Measurements from ENCODE around the gene LPAR3.

Gene LPAR3

GRCh38 chr1:84896279-84896678, 3.3 kb upstream of the LPAR3 start:
- no peak overlapping the region for H2BK5ac ChIP-seq (ENCODE audit: low read length)
- H3K56ac ChIP-seq (ENCODE audit: low read length), result no peak overlapping the region
- no peak overlapping the region for H3K23ac ChIP-seq (ENCODE audit: low read length)
- H3K9ac ChIP-seq (ENCODE audit: low read length), result no peak overlapping the region
- no peak overlapping the region for H2AK5ac ChIP-seq (ENCODE audit: low read length)
- no peaks in the 10 kb centered on the region for H3K36me3 ChIP-seq (ENCODE audit: control insufficient read depth, insufficient read depth, low read length)
- no peak for DNase-seq
- no peak overlapping the region for H2BK15ac ChIP-seq (replicated peaks; ENCODE audit: low read depth)
- WGBS (ENCODE audit: extremely low coverage, insufficient coverage, low lambda C conversion rate), result no CpG with 5 or more reads among the region's 2 CpGs
- H3K18ac ChIP-seq (ENCODE audit: low read length), result no peak overlapping the region
- H3K79me2 ChIP-seq (ENCODE audit: control insufficient read depth, insufficient read depth, low read length), result no peaks in the 10 kb centered on the region
- no peak overlapping the region for H2BK120ac ChIP-seq (ENCODE audit: low read depth, low read length)
- no peak overlapping the region for H3K4me2 ChIP-seq (ENCODE audit: low read length)
- no peak overlapping the region for H3K27ac ChIP-seq (ENCODE audit: low read depth, low read length)
- no peak overlapping the region for H4K5ac ChIP-seq (ENCODE audit: low read length)
- no peaks in the 10 kb centered on the region for H3K79me1 ChIP-seq (ENCODE audit: low read length)
- no peaks in the 10 kb centered on the region for H3K4me1 ChIP-seq (ENCODE audit: control insufficient read depth, low read depth, low read length)
- no peak overlapping the region for H4K8ac ChIP-seq (ENCODE audit: low read depth, low read length)
- peaks cover 12% of the 10 kb centered on the region for H3K27me3 ChIP-seq (ENCODE audit: insufficient read depth, low read length, poor library complexity)
- no peak overlapping the region for H3K4ac ChIP-seq (ENCODE audit: low read depth, low read length)
- no peak overlapping the region for H3K4me3 ChIP-seq (ENCODE audit: low read length)

GRCh38 chr1:84890566-84890965, 2.4 kb downstream of the LPAR3 start:
- no CpG with 5 or more reads among the region's 2 CpGs for WGBS (ENCODE audit: extremely low coverage, insufficient coverage, low lambda C conversion rate)
- no peaks in the 10 kb centered on the region for H3K36me3 ChIP-seq (ENCODE audit: control insufficient read depth, insufficient read depth, low read length)

DNA sequence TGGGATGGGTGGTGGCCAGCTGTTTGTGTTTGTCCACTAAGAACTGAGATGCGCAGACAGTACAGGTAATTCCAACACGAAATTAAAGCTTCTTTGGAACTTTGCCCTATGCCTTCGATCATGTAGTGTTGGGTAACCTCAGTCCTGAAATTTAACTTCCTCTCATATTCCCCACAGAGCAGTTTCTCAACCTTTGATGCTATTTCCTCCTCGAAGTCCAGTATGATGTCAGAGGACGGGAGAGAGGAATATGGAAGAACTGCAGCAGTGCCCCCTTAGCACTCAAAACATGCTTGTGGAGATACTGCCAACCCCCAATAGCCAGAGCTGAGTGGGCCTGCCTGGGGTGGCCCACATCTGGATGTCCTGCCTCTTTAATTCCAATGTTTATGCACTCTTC, 3.6 kb downstream of the LPAR3 start:
- H2BK120ac ChIP-seq (ENCODE audit: low read depth, low read length), result no peak overlapping the region
- H3K4me2 ChIP-seq (ENCODE audit: low read length), result no peak overlapping the region
- H3K4me1 ChIP-seq (ENCODE audit: control insufficient read depth, low read depth, low read length), result no peaks in the 10 kb centered on the region
- H3K4ac ChIP-seq (ENCODE audit: low read depth, low read length), result no peak overlapping the region
- no peak overlapping the region for H3K56ac ChIP-seq (ENCODE audit: low read length)
- no peak overlapping the region for H3K4me3 ChIP-seq (ENCODE audit: low read length)
- DNase-seq, result no peak
- no peak overlapping the region for H3K9ac ChIP-seq (ENCODE audit: low read length)
- H3K23ac ChIP-seq (ENCODE audit: low read length), result no peak overlapping the region
- no peak overlapping the region for H2BK5ac ChIP-seq (ENCODE audit: low read length)
- H3K18ac ChIP-seq (ENCODE audit: low read length), result no peak overlapping the region
- WGBS (ENCODE audit: extremely low coverage, insufficient coverage, low lambda C conversion rate), result no CpG with 5 or more reads among the region's 5 CpGs
- no peaks in the 10 kb centered on the region for H3K79me1 ChIP-seq (ENCODE audit: low read length)
- no peak overlapping the region for H2AK5ac ChIP-seq (ENCODE audit: low read length)
- H2BK15ac ChIP-seq (replicated peaks; ENCODE audit: low read depth), result no peak overlapping the region
- no peak overlapping the region for H4K5ac ChIP-seq (ENCODE audit: low read length)
- no peaks in the 10 kb centered on the region for H3K36me3 ChIP-seq (ENCODE audit: control insufficient read depth, insufficient read depth, low read length)
- H3K79me2 ChIP-seq (ENCODE audit: control insufficient read depth, insufficient read depth, low read length), result no peaks in the 10 kb centered on the region
- H3K27ac ChIP-seq (ENCODE audit: low read depth, low read length), result no peak overlapping the region
- H4K8ac ChIP-seq (ENCODE audit: low read depth, low read length), result no peak overlapping the region
- peaks cover 12% of the 10 kb centered on the region for H3K27me3 ChIP-seq (ENCODE audit: insufficient read depth, low read length, poor library complexity)

More at GRCh38 chr1:84890566-84890965, 2.4 kb downstream of the LPAR3 start:
- Histone ChIP-seq H3K79me2 (ENCODE audit: control insufficient read depth, insufficient read depth, low read length) (no peaks in the 10 kb centered on the region), H3K4me1 (ENCODE audit: control insufficient read depth, low read depth, low read length) (no peaks in the 10 kb centered on the region), H3K27ac (ENCODE audit: low read depth, low read length) (no peak overlapping the region), H2AK5ac (ENCODE audit: low read length) (no peak overlapping the region), H2BK120ac (ENCODE audit: low read depth, low read length) (no peak overlapping the region), H4K8ac (ENCODE audit: low read depth, low read length) (no peak overlapping the region), H3K23ac (ENCODE audit: low read length) (no peak overlapping the region), H3K79me1 (ENCODE audit: low read length) (no peaks in the 10 kb centered on the region), H3K9ac (ENCODE audit: low read length) (no peak overlapping the region), H3K18ac (ENCODE audit: low read length) (no peak overlapping the region), H3K27me3 (ENCODE audit: insufficient read depth, low read length, poor library complexity) (peaks cover 12% of the 10 kb centered on the region), H4K5ac (ENCODE audit: low read length) (no peak overlapping the region), H3K56ac (ENCODE audit: low read length) (no peak overlapping the region), H2BK15ac (replicated peaks; ENCODE audit: low read depth) (no peak overlapping the region), H3K4me3 (ENCODE audit: low read length) (no peak overlapping the region), H3K4me2 (ENCODE audit: low read length) (no peak overlapping the region), H3K4ac (ENCODE audit: low read depth, low read length) (no peak overlapping the region), H2BK5ac (ENCODE audit: low read length) (no peak overlapping the region)
- no peak for DNase-seq

GRCh38 chr1:84888753-84889152, 4.3 kb downstream of the LPAR3 start:
- H3K56ac ChIP-seq (ENCODE audit: low read length), result no peak overlapping the region
- H4K8ac ChIP-seq (ENCODE audit: low read depth, low read length), result no peak overlapping the region
- no peak overlapping the region for H3K18ac ChIP-seq (ENCODE audit: low read length)
- H3K27me3 ChIP-seq (ENCODE audit: insufficient read depth, low read length, poor library complexity), result peaks cover 10% of the 10 kb centered on the region
- no peaks in the 10 kb centered on the region for H3K36me3 ChIP-seq (ENCODE audit: control insufficient read depth, insufficient read depth, low read length)
- H3K4me3 ChIP-seq (ENCODE audit: low read length), result no peak overlapping the region
- H2AK5ac ChIP-seq (ENCODE audit: low read length), result no peak overlapping the region
- H3K23ac ChIP-seq (ENCODE audit: low read length), result no peak overlapping the region
- no peaks in the 10 kb centered on the region for H3K4me1 ChIP-seq (ENCODE audit: control insufficient read depth, low read depth, low read length)
- no peak overlapping the region for H2BK15ac ChIP-seq (replicated peaks; ENCODE audit: low read depth)
- H3K27ac ChIP-seq (ENCODE audit: low read depth, low read length), result no peak overlapping the region
- no peak overlapping the region for H3K4me2 ChIP-seq (ENCODE audit: low read length)
- H3K79me1 ChIP-seq (ENCODE audit: low read length), result no peaks in the 10 kb centered on the region
- DNase-seq, result no peak
- no peak overlapping the region for H2BK120ac ChIP-seq (ENCODE audit: low read depth, low read length)
- H4K5ac ChIP-seq (ENCODE audit: low read length), result no peak overlapping the region
- H2BK5ac ChIP-seq (ENCODE audit: low read length), result no peak overlapping the region
- no peaks in the 10 kb centered on the region for H3K79me2 ChIP-seq (ENCODE audit: control insufficient read depth, insufficient read depth, low read length)
- H3K9ac ChIP-seq (ENCODE audit: low read length), result no peak overlapping the region
- no peak overlapping the region for H3K4ac ChIP-seq (ENCODE audit: low read depth, low read length)

- Histone ChIP-seq H3K27me3 (ENCODE audit: insufficient read depth, low read length, poor library complexity) (peaks cover 5% of the 10 kb centered on the region), H3K27ac (ENCODE audit: low read depth, low read length) (no peak overlapping the region), H2BK15ac (replicated peaks; ENCODE audit: low read depth) (no peak overlapping the region), H3K36me3 (ENCODE audit: control insufficient read depth, insufficient read depth, low read length) (no peaks in the 10 kb centered on the region), H3K79me2 (ENCODE audit: control insufficient read depth, insufficient read depth, low read length) (no peaks in the 10 kb centered on the region), H3K4ac (ENCODE audit: low read depth, low read length) (no peak overlapping the region), H2BK5ac (ENCODE audit: low read length) (no peak overlapping the region), H2BK120ac (ENCODE audit: low read depth, low read length) (no peak overlapping the region), H3K4me1 (ENCODE audit: control insufficient read depth, low read depth, low read length) (no peaks in the 10 kb centered on the region), H2AK5ac (ENCODE audit: low read length) (no peak overlapping the region), H3K9ac (ENCODE audit: low read length) (no peak overlapping the region), H3K23ac (ENCODE audit: low read length) (no peak overlapping the region), H3K4me2 (ENCODE audit: low read length) (no peak overlapping the region), H3K56ac (ENCODE audit: low read length) (no peak overlapping the region), H3K79me1 (ENCODE audit: low read length) (no peaks in the 10 kb centered on the region), H3K4me3 (ENCODE audit: low read length) (no peak overlapping the region), H3K18ac (ENCODE audit: low read length) (no peak overlapping the region), H4K5ac (ENCODE audit: low read length) (no peak overlapping the region), H4K8ac (ENCODE audit: low read depth, low read length) (no peak overlapping the region)
- no peak for DNase-seq
- WGBS (ENCODE audit: extremely low coverage, insufficient coverage, low lambda C conversion rate), result no CpG with 5 or more reads among the region's 4 CpGs
Measured at GRCh38 chr1:84887261-84887934, 5.6 kb downstream of the LPAR3 start.

DNA sequence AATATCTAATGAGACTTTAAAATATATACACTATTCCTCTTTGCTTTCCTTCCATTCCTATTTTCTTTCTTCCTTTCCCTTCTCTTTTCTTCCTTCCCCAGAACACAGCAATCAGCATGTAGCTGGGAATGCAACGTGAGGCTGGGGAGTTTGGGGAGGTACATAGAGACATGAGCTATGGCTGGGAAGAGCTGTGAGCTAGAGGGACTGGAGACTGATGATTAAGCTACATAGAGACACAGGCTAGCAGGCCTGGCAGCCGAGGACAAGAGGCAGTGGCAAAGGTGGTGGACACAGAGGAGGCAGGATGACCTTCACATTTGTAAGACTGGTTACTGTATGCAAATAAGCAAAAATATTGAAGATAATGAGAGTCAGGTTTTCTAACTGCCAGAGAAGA, 7.5 kb downstream of the LPAR3 start:
- Histone ChIP-seq H3K9ac (ENCODE audit: low read length) (no peak overlapping the region), H4K5ac (ENCODE audit: low read length) (no peak overlapping the region), H3K79me1 (ENCODE audit: low read length) (no peaks in the 10 kb centered on the region), H3K56ac (ENCODE audit: low read length) (no peak overlapping the region), H2BK5ac (ENCODE audit: low read length) (no peak overlapping the region), H3K4me3 (ENCODE audit: low read length) (no peak overlapping the region), H2BK15ac (replicated peaks; ENCODE audit: low read depth) (no peak overlapping the region), H2BK120ac (ENCODE audit: low read depth, low read length) (no peak overlapping the region), H4K8ac (ENCODE audit: low read depth, low read length) (no peak overlapping the region), H3K27me3 (ENCODE audit: insufficient read depth, low read length, poor library complexity) (no peaks in the 10 kb centered on the region), H3K23ac (ENCODE audit: low read length) (no peak overlapping the region), H3K36me3 (ENCODE audit: control insufficient read depth, insufficient read depth, low read length) (no peaks in the 10 kb centered on the region), H2AK5ac (ENCODE audit: low read length) (no peak overlapping the region), H3K4me1 (ENCODE audit: control insufficient read depth, low read depth, low read length) (no peaks in the 10 kb centered on the region), H3K4me2 (ENCODE audit: low read length) (no peak overlapping the region), H3K18ac (ENCODE audit: low read length) (no peak overlapping the region), H3K27ac (ENCODE audit: low read depth, low read length) (no peak overlapping the region), H3K79me2 (ENCODE audit: control insufficient read depth, insufficient read depth, low read length) (no peaks in the 10 kb centered on the region), H3K4ac (ENCODE audit: low read depth, low read length) (no peak overlapping the region)
- WGBS (ENCODE audit: extremely low coverage, insufficient coverage, low lambda C conversion rate), result no CpG with 5 or more reads among the region's 2 CpGs
- DNase-seq, result no peak
